Measurements from ENCODE around the gene SMC1A.
A peak's percentile ranks its signal among the peaks of the same experiment; 100 is the strongest.

The SMC1A gene

DNA sequence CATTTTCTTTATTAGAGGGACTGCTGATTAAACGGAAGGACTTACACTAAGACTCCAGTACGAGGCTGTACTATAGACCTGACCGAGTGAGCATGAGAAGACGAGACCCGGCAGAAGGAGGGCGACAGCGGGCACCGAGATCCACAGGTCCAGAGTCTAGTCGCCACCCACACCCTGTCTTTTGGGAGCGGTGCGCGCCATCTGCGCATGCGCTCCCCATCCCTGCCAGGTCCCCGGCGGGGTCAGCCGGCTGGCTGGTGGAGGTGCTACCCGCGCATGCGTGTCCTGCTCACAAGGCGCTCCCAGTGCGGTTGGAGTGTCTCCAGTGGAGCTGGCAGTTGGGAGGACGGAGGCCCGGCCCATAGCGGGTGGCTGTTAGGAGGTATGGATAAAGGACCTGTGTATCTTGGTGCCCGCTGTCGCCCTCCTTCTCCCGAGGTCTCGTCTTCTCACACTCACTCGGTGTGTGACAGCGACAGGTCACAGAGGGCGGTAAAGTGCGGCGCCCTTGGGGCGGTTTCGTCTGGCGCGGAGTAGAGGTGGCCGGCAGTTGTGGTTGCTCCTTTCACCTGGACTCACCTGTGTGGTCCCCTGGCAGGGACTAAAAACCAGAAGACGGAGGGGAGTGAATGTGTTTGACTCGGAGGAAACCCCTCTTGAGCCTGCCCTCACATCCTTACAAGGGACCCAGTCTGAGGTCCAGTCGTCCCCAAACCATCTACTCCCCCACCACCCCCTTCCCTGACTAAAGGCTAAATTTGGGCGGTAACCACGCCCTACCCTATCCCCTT lies 19.3 kb upstream of the SMC1A start:
- Histone ChIP-seq H3K27me3 (ENCODE audit: control insufficient read depth in 1 of 2, insufficient read depth in 2 of 2, low read length in 2 of 2) (no peaks in the 10 kb centered on the region), H3K4me3 (ENCODE audit: low read depth in 1 of 2, low read length in 2 of 2) (peak overlapping the region; percentile 70 to 75)

GRCh38 chrX:53440621-53441517 lies 18.4 kb upstream of the SMC1A start:
- H3K27me3 ChIP-seq (ENCODE audit: control insufficient read depth in 1 of 2, insufficient read depth in 2 of 2, low read length in 2 of 2) = no peaks in the 10 kb centered on the region
- H3K9ac ChIP-seq (ENCODE audit: low read depth in 1 of 2, low read length in 2 of 2) = peak overlapping the region; percentile 51 to 74
- peak overlapping the region; percentile 66 for H3K27ac ChIP-seq (ENCODE audit: low read depth, low read length)
- H3K9me3 ChIP-seq (ENCODE audit: control insufficient read depth in 1 of 2, low read length in 2 of 2) = no peaks in the 10 kb centered on the region
- H3K36me3 ChIP-seq (ENCODE audit: control insufficient read depth in 1 of 2, insufficient read depth in 2 of 2, low read length in 2 of 2) = no peaks in the 10 kb centered on the region
- H3K4me1 ChIP-seq (ENCODE audit: control insufficient read depth in 1 of 2, insufficient read depth in 2 of 2, low read length in 2 of 2) = peaks cover 0 to 17% of the 10 kb centered on the region in 2 donors
- H3K4me3 ChIP-seq (ENCODE audit: low read depth in 1 of 2, low read length in 2 of 2) = peak overlapping the region; percentile 70 to 75

More for the DNA sequence above, 19.3 kb upstream of the SMC1A start:
- H3K9ac ChIP-seq (ENCODE audit: low read depth in 1 of 2, low read length in 2 of 2) = peak overlapping the region; percentile 38 to 74
- H3K36me3 ChIP-seq (ENCODE audit: control insufficient read depth in 1 of 2, insufficient read depth in 2 of 2, low read length in 2 of 2) = no peaks in the 10 kb centered on the region
- H3K9me3 ChIP-seq (ENCODE audit: control insufficient read depth in 1 of 2, low read length in 2 of 2) = no peaks in the 10 kb centered on the region
- peak overlapping the region; percentile 66 for H3K27ac ChIP-seq (ENCODE audit: low read depth, low read length)
- peaks cover 0 to 17% of the 10 kb centered on the region in 2 donors for H3K4me1 ChIP-seq (ENCODE audit: control insufficient read depth in 1 of 2, insufficient read depth in 2 of 2, low read length in 2 of 2)

DNA sequence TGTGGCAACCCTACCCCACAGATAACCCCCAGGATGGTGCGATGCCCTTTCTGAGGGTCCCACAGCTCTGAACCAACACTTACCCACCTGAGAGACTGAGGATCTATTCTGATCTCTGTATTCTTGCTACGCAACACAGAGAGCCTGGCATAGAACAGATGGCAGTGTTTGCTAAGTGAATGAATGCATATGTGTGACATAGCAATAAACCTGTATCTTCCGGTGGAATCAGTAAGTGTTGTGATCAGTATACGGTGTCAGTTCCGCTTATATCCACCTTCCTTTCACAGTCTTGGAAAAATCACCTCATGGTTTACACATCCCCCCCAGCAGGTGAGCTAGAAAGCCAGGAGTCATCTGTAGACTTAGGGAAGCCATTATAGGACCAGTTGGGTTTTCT lies 17.6 kb upstream of the SMC1A start:
- peak overlapping the region; percentile 51 to 74 for H3K9ac ChIP-seq (ENCODE audit: low read depth in 1 of 2, low read length in 2 of 2)
- no peaks in the 10 kb centered on the region for H3K27me3 ChIP-seq (ENCODE audit: control insufficient read depth in 1 of 2, insufficient read depth in 2 of 2, low read length in 2 of 2)
- H3K9me3 ChIP-seq (ENCODE audit: control insufficient read depth in 1 of 2, low read length in 2 of 2) = no peaks in the 10 kb centered on the region
- H3K4me1 ChIP-seq (ENCODE audit: control insufficient read depth in 1 of 2, insufficient read depth in 2 of 2, low read length in 2 of 2) = peaks cover 0 to 17% of the 10 kb centered on the region in 2 donors
- no peak overlapping the region for H3K27ac ChIP-seq (ENCODE audit: low read depth, low read length)
- H3K36me3 ChIP-seq (ENCODE audit: control insufficient read depth in 1 of 2, insufficient read depth in 2 of 2, low read length in 2 of 2) = no peaks in the 10 kb centered on the region
- peak overlapping the region; percentile 70 to 75 for H3K4me3 ChIP-seq (ENCODE audit: low read depth in 1 of 2, low read length in 2 of 2)

- Histone ChIP-seq H3K9ac (ENCODE audit: low read depth in 1 of 2, low read length in 2 of 2) (no peak overlapping the region), H3K36me3 (ENCODE audit: control insufficient read depth in 1 of 2, insufficient read depth in 2 of 2, low read length in 2 of 2) (no peaks in the 10 kb centered on the region), H3K9me3 (ENCODE audit: control insufficient read depth in 1 of 2, low read length in 2 of 2) (no peaks in the 10 kb centered on the region), H3K4me3 (ENCODE audit: low read depth in 1 of 2, low read length in 2 of 2) (no peak overlapping the region), H3K4me1 (ENCODE audit: control insufficient read depth in 1 of 2, insufficient read depth in 2 of 2, low read length in 2 of 2) (peaks cover 6 to 20% of the 10 kb centered on the region in 2 donors), H3K27me3 (ENCODE audit: control insufficient read depth in 1 of 2, insufficient read depth in 2 of 2, low read length in 2 of 2) (no peaks in the 10 kb centered on the region), H3K27ac (ENCODE audit: low read depth, low read length) (no peak overlapping the region)
Measured at GRCh38 chrX:53438832-53439230, 16.4 kb upstream of the SMC1A start.

DNA sequence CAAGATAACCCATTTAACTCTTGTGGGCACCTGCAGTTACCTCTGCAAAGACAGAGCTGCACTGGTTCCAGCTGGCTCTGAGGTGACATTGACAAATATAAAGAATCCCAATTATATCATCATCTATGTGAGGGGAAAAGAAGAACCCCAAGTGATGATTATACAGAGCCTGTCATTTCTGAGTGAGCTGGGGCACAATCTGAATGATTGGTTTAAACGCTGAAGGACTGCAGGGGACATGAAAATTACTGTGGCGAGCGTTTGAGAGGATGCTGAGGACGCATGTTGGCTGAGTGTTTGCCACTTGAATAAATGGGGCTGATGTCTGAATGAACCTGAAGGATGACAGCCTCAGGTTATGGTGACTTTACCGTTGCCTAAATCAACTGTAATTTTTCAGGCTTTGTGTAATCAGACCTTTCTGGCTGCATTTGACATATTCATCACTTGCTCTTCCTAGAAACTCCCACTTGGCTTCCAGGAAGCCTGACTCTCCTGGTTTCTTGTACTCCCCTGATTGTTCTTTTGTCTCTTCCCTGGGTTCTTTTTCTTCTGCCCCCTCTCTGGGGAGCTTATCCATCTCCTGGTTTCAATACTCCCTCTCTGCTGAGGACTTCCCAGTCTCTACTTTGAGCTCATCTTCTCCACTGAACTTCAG lies 15.8 kb upstream of the SMC1A start:
- Histone ChIP-seq H3K27me3 (ENCODE audit: control insufficient read depth in 1 of 2, insufficient read depth in 2 of 2, low read length in 2 of 2) (no peaks in the 10 kb centered on the region), H3K27ac (ENCODE audit: low read depth, low read length) (no peak overlapping the region), H3K4me1 (ENCODE audit: control insufficient read depth in 1 of 2, insufficient read depth in 2 of 2, low read length in 2 of 2) (peaks cover 6 to 24% of the 10 kb centered on the region in 2 donors), H3K9me3 (ENCODE audit: control insufficient read depth in 1 of 2, low read length in 2 of 2) (no peaks in the 10 kb centered on the region), H3K4me3 (ENCODE audit: low read depth in 1 of 2, low read length in 2 of 2) (no peak overlapping the region), H3K9ac (ENCODE audit: low read depth in 1 of 2, low read length in 2 of 2) (no peak overlapping the region), H3K36me3 (ENCODE audit: control insufficient read depth in 1 of 2, insufficient read depth in 2 of 2, low read length in 2 of 2) (no peaks in the 10 kb centered on the region)

GRCh38 chrX:53437206-53437605 lies 14.8 kb upstream of the SMC1A start:
- peaks cover 6 to 24% of the 10 kb centered on the region in 2 donors for H3K4me1 ChIP-seq (ENCODE audit: control insufficient read depth in 1 of 2, insufficient read depth in 2 of 2, low read length in 2 of 2)
- H3K9me3 ChIP-seq (ENCODE audit: control insufficient read depth in 1 of 2, low read length in 2 of 2) = no peaks in the 10 kb centered on the region
- peaks cover 0 to under 1% of the 10 kb centered on the region in 2 donors for H3K36me3 ChIP-seq (ENCODE audit: control insufficient read depth in 1 of 2, insufficient read depth in 2 of 2, low read length in 2 of 2)
- H3K9ac ChIP-seq (ENCODE audit: low read depth in 1 of 2, low read length in 2 of 2) = no peak overlapping the region
- no peaks in the 10 kb centered on the region for H3K27me3 ChIP-seq (ENCODE audit: control insufficient read depth in 1 of 2, insufficient read depth in 2 of 2, low read length in 2 of 2)
- no peak overlapping the region for H3K27ac ChIP-seq (ENCODE audit: low read depth, low read length)
- no peak overlapping the region for H3K4me3 ChIP-seq (ENCODE audit: low read depth in 1 of 2, low read length in 2 of 2)

- Histone ChIP-seq H3K36me3 (ENCODE audit: control insufficient read depth in 1 of 2, insufficient read depth in 2 of 2, low read length in 2 of 2) (peaks cover 5 to 11% of the 10 kb centered on the region in 2 donors), H3K4me3 (ENCODE audit: low read depth in 1 of 2, low read length in 2 of 2) (no peak overlapping the region), H3K9me3 (ENCODE audit: control insufficient read depth in 1 of 2, low read length in 2 of 2) (no peaks in the 10 kb centered on the region), H3K27me3 (ENCODE audit: control insufficient read depth in 1 of 2, insufficient read depth in 2 of 2, low read length in 2 of 2) (no peaks in the 10 kb centered on the region), H3K27ac (ENCODE audit: low read depth, low read length) (no peak overlapping the region), H3K9ac (ENCODE audit: low read depth in 1 of 2, low read length in 2 of 2) (no peak overlapping the region), H3K4me1 (ENCODE audit: control insufficient read depth in 1 of 2, insufficient read depth in 2 of 2, low read length in 2 of 2) (peaks cover 6 to 14% of the 10 kb centered on the region in 2 donors)
Measured at GRCh38 chrX:53435997-53436396, 13.5 kb upstream of the SMC1A start.

- peak within 1 kb of the TSS; percentile 80 to 82 for H3K4me3 ChIP-seq (ENCODE audit: low read depth in 1 of 2, low read length in 2 of 2)
- H3K9ac ChIP-seq (ENCODE audit: low read depth in 1 of 2, low read length in 2 of 2) = peak within 1 kb of the TSS; percentile 60 to 71
- no peaks in the 10 kb centered on the region for H3K27me3 ChIP-seq (ENCODE audit: control insufficient read depth in 1 of 2, insufficient read depth in 2 of 2, low read length in 2 of 2)
- H3K27ac ChIP-seq (ENCODE audit: low read depth, low read length) = peak within 1 kb of the TSS; percentile 50
- no peaks in the 10 kb centered on the region for H3K9me3 ChIP-seq (ENCODE audit: control insufficient read depth in 1 of 2, low read length in 2 of 2)
- peaks cover 6 to 7% of the 10 kb centered on the region in 2 donors for H3K4me1 ChIP-seq (ENCODE audit: control insufficient read depth in 1 of 2, insufficient read depth in 2 of 2, low read length in 2 of 2)
- H3K36me3 ChIP-seq (ENCODE audit: control insufficient read depth in 1 of 2, insufficient read depth in 2 of 2, low read length in 2 of 2) = peaks cover 13 to 18% of the 10 kb centered on the region in 2 donors
Measured at GRCh38 chrX:53433651-53434639, 11.5 kb upstream of the SMC1A start, which contains the start of gene HSD17B10. HSD17B10 (minus strand) TSS chrX:53434370; CDS start chrX:53434345, 25 bp downstream.

GRCh38 chrX:53430231-53430630 lies 7.8 kb upstream of the SMC1A start:
- Histone ChIP-seq H3K27ac (ENCODE audit: low read depth, low read length) (no peak overlapping the region), H3K27me3 (ENCODE audit: control insufficient read depth in 1 of 2, insufficient read depth in 2 of 2, low read length in 2 of 2) (no peaks in the 10 kb centered on the region), H3K9ac (ENCODE audit: low read depth in 1 of 2, low read length in 2 of 2) (no peak overlapping the region), H3K9me3 (ENCODE audit: control insufficient read depth in 1 of 2, low read length in 2 of 2) (no peaks in the 10 kb centered on the region), H3K4me1 (ENCODE audit: control insufficient read depth in 1 of 2, insufficient read depth in 2 of 2, low read length in 2 of 2) (peaks cover 6 to 7% of the 10 kb centered on the region in 2 donors), H3K4me3 (ENCODE audit: low read depth in 1 of 2, low read length in 2 of 2) (no peak overlapping the region), H3K36me3 (ENCODE audit: control insufficient read depth in 1 of 2, insufficient read depth in 2 of 2, low read length in 2 of 2) (peaks cover 13 to 21% of the 10 kb centered on the region in 2 donors)
